GM19467 (cell line): ENCODE data around the gene TNS3.
A peak's percentile ranks its signal among the peaks of the same experiment; 100 is the strongest.

Source experiments
- ATAC-seq: cut with Tn5 transposase; IDR thresholded peaks from one replicate; pipeline ENCODE4 v1.9.1; 2021; ENCODE audit warnings: mild to moderate bottlenecking, moderate library complexity; ENCODE audit not compliant: unreplicated experiment

The TNS3 gene

GRCh38 chr7:47490501-47491265 lies 91.2 kb downstream of the TNS3 start:
- ATAC-seq = no peak

- no peak for ATAC-seq
Measured at GRCh38 chr7:47489624-47490023, 92.3 kb downstream of the TNS3 start.

GRCh38 chr7:47488969-47489342 lies 93.0 kb downstream of the TNS3 start:
- ATAC-seq = no peak

- no peak for ATAC-seq
Measured at GRCh38 chr7:47488201-47488968, 93.5 kb downstream of the TNS3 start.

GRCh38 chr7:47485640-47486435 lies 96.1 kb downstream of the TNS3 start:
- no peak for ATAC-seq

- ATAC-seq = no peak
Measured at GRCh38 chr7:47484923-47485639, 96.8 kb downstream of the TNS3 start.

- no peak for ATAC-seq
Measured at GRCh38 chr7:47484457-47484856, 97.5 kb downstream of the TNS3 start.

GRCh38 chr7:47483604-47484273 lies 98.2 kb downstream of the TNS3 start:
- ATAC-seq = no peak

GRCh38 chr7:47482013-47482875 lies 99.7 kb downstream of the TNS3 start:
- ATAC-seq = no peak

- no peak for ATAC-seq
Measured at GRCh38 chr7:47481541-47482012, 100.3 kb downstream of the TNS3 start.

GRCh38 chr7:47480576-47481538 lies 101.1 kb downstream of the TNS3 start:
- peak; percentile 42 for ATAC-seq

- no peak for ATAC-seq
Measured at GRCh38 chr7:47479821-47480575, 101.9 kb downstream of the TNS3 start.

- ATAC-seq = no peak
Measured at GRCh38 chr7:47478926-47479711, 102.8 kb downstream of the TNS3 start.

- no peak for ATAC-seq
Measured at GRCh38 chr7:47478017-47478344, 103.9 kb downstream of the TNS3 start.

- ATAC-seq = no peak
Measured at GRCh38 chr7:47477191-47478016, 104.5 kb downstream of the TNS3 start.

- ATAC-seq = no peak
Measured at GRCh38 chr7:47475880-47476227, 106.1 kb downstream of the TNS3 start.
